WTC11 (cell line): ENCODE results near the gene ABLIM2. TPM values are rescaled to one million over a fixed set of nuclear protein-coding genes. Genes with fewer than 3 reads are reported as not detected.

Experiments used
- ATAC-seq: fragments of 200-7000 bp; cut with Tn5 transposase; 2 replicates; pipeline ENCODE4 v1.10.0; 2021; ENCODE audit warnings: mild to moderate bottlenecking, moderate library complexity
- CTCF ChIA-PET: fragments of 300-600 bp; sonication (Branson Sonifier 250); formaldehyde crosslinking; loops from one replicate; lab custom pipeline; 2021; ENCODE audit warnings: antibody characterized with exemption; lab: Charles Lee
- POLR2A ChIA-PET: fragments of 350-600 bp; sonication (Branson Sonifier 250); formaldehyde crosslinking; loops from one replicate; lab custom pipeline; 2021; ENCODE audit warnings: antibody characterized with exemption; lab: Charles Lee
- DNase-seq: peaks from one replicate; pipeline ENCODE4 v3.0.0; 2021; ENCODE audit warnings: low spot score
- H3K27ac Mint-ChIP-seq: 2 replicates; pipeline ENCODE4 v1.8.0; 2021; ENCODE audit warnings: mixed read lengths
- H3K27me3 Mint-ChIP-seq: 2 replicates; pipeline ENCODE4 v1.8.0; 2021; ENCODE audit warnings: low read depth, mild to moderate bottlenecking, moderate library complexity, mixed read lengths
- H3K36me3 Mint-ChIP-seq: 2 replicates; pipeline ENCODE4 v1.8.0; 2021; ENCODE audit warnings: mixed read lengths
- H3K4me1 Mint-ChIP-seq: 2 replicates; pipeline ENCODE4 v1.8.0; 2022; ENCODE audit warnings: mixed read lengths
- H3K4me3 Mint-ChIP-seq: 2 replicates; pipeline ENCODE4 v1.8.0; 2021; ENCODE audit warnings: mild to moderate bottlenecking, moderate library complexity, mixed read lengths
- H3K9me3 Mint-ChIP-seq: 2 replicates; pipeline ENCODE4 v1.8.0; 2021; ENCODE audit warnings: mixed read lengths
- AR ChIP-seq: fragments of 250-450 bp; sonication (Bioruptor Pico); IDR thresholded peaks from 2 replicates; pipeline ENCODE4 v1.9.0; 2021; ENCODE audit warnings: mild to moderate bottlenecking
- ARID4B ChIP-seq: sonication (generic); formaldehyde crosslinking; IDR thresholded peaks from 2 replicates; pipeline ENCODE4 v1.8.0; 2023; ENCODE audit warnings: missing genetic modification reagents, mild to moderate bottlenecking, borderline replicate concordance
- CTCF ChIP-seq: fragments of 200-600 bp; IDR thresholded peaks from 2 replicates; pipeline ENCODE4 v1.8.0; 2022; ENCODE audit warnings: antibody characterized with exemption
- GABPB1 ChIP-seq: sonication (generic); formaldehyde crosslinking; IDR thresholded peaks from 2 replicates; pipeline ENCODE4 v1.8.1; 2023; ENCODE audit warnings: mild to moderate bottlenecking, missing genetic modification reagents
- GTF2I ChIP-seq: fragments of 250-450 bp; sonication (Bioruptor Pico); conservative IDR thresholded peaks from 2 replicates; pipeline ENCODE4 v1.4.0; 2021; ENCODE audit warnings: mild to moderate bottlenecking
- HMGA2 ChIP-seq: fragments of 250-450 bp; sonication (Bioruptor Pico); IDR thresholded peaks from 2 replicates; pipeline ENCODE4 v1.4.0; 2021; ENCODE audit warnings: mild to moderate bottlenecking, moderate library complexity
- JAZF1 ChIP-seq: fragments of 250-450 bp; sonication (Bioruptor Pico); IDR thresholded peaks from 2 replicates; pipeline ENCODE4 v1.9.0; 2021; ENCODE audit warnings: moderate library complexity, mild to moderate bottlenecking, inconsistent platforms
- MXD4 ChIP-seq: fragments of 250-450 bp; sonication (Bioruptor Pico); IDR thresholded peaks from 2 replicates; pipeline ENCODE4 v1.8.0; 2021; ENCODE audit warnings: mild to moderate bottlenecking, moderate library complexity, borderline replicate concordance
- NR2C2 ChIP-seq: sonication (generic); formaldehyde crosslinking; IDR thresholded peaks from 2 replicates; pipeline ENCODE4 v1.8.0; 2022; ENCODE audit warnings: mild to moderate bottlenecking, missing genetic modification reagents
- ZBTB43 ChIP-seq: sonication (generic); formaldehyde crosslinking; IDR thresholded peaks from 2 replicates; pipeline ENCODE4 v1.8.1; 2023; ENCODE audit warnings: mild to moderate bottlenecking, missing genetic modification reagents
- ZNF396 ChIP-seq: fragments of 250-450 bp; sonication (Bioruptor Pico); IDR thresholded peaks from 2 replicates; pipeline ENCODE4 v1.8.0; 2021; ENCODE audit warnings: mild to moderate bottlenecking, moderate library complexity, borderline replicate concordance
- ZNF423 ChIP-seq: fragments of 250-450 bp; sonication (Bioruptor Pico); IDR thresholded peaks from 2 replicates; pipeline ENCODE4 v2.1.2; 2022; ENCODE audit warnings: mild to moderate bottlenecking, moderate library complexity
- ZNF532 ChIP-seq: fragments of 250-450 bp; sonication (Bioruptor Pico); IDR thresholded peaks from 2 replicates; pipeline ENCODE4 v1.9.0; 2021; ENCODE audit warnings: mild to moderate bottlenecking, borderline replicate concordance
- total RNA-seq: library from RNA; stranded (reverse); gene quantifications from 3 replicates; pipeline ENCODE4 v1.2.3, GENCODE V29; 2021

The ABLIM2 gene
- total RNA-seq, 1 experiment from 2014 or later = 2.6 TPM

- TF ChIP-seq ZNF532 (CRISPR knock-in tag) = no peak
These were observed 79.4 kb downstream of the ABLIM2 start (continued) for GRCh38 chr4:8079031-8079885.

DNA sequence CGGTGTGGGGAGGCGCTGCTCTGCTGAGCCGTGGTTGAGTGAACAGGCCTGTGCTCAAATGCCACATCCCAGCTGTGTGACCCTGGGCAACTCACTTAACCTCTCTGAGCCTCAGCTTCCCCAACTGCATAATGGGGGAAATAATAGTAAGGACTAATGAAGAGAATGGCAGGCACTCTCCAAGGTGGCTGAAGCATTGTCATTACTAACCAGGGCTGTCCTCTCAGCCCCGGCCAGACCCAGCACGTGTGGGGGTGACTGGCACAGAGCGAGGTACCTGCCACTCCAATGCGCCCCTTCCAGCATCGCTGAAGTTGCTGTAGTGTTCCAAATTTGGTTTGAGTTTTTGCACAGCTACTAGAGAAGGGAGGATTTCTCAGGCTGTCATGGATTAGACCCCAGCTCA, 80.0 kb downstream of the ABLIM2 start:
- ChIA-PET POLR2A (no interaction called here), CTCF (no interaction called here)
- Mint-ChIP-seq H3K4me3 (no peak overlapping the region), H3K9me3 (no peaks in the 10 kb centered on the region), H3K27me3 (no peaks in the 10 kb centered on the region), H3K4me1 (peaks cover 22% of the 10 kb centered on the region), H3K27ac (no peak overlapping the region), H3K36me3 (no peaks in the 10 kb centered on the region)
- DNase-seq (no peak), ATAC-seq (no peak)
- TF ChIP-seq ZBTB43 (CRISPR knock-in tag) (no peak), ARID4B (no peak), JAZF1 (CRISPR knock-in tag) (no peak), GABPB1 (no peak), ZNF396 (CRISPR knock-in tag) (no peak), MXD4 (CRISPR knock-in tag) (no peak), ZNF423 (CRISPR knock-in tag) (no peak), HMGA2 (no peak), CTCF (no peak), AR (CRISPR knock-in tag) (no peak), GTF2I (CRISPR knock-in tag) (no peak), NR2C2 (CRISPR knock-in tag) (no peak)
